Osteoblast (primary cell): ENCODE results near the gene LCN12. TPM values are rescaled to one million over a fixed set of nuclear protein-coding genes. Genes with fewer than 3 reads are reported as not detected.

Experiments
- DNase-seq: peaks from one replicate; pipeline ENCODE4 v3.0.0; 2011; ENCODE audit warnings: low spot score, mixed read lengths; ENCODE audit not compliant: insufficient read length; ENCODE audit errors: missing footprints
- H2AFZ ChIP-seq: 2 replicates; pipeline ENCODE4 v1.6.0; 2011; ENCODE audit warnings: mild to moderate bottlenecking, low read length
- H3K27ac ChIP-seq: 2 replicates; pipeline ENCODE4 v1.5.1; 2011; ENCODE audit warnings: mild to moderate bottlenecking, low read depth, low read length, moderate library complexity
- H3K27me3 ChIP-seq: 2 replicates; pipeline ENCODE4 v1.6.0; 2012; ENCODE audit warnings: mild to moderate bottlenecking, control low read depth, inconsistent platforms, low read length, moderate library complexity; ENCODE audit not compliant: insufficient read depth
- H3K36me3 ChIP-seq: 2 replicates; pipeline ENCODE4 v1.5.1; 2011; ENCODE audit warnings: mild to moderate bottlenecking, low read length, control low read depth, moderate library complexity; ENCODE audit not compliant: insufficient read depth
- H3K4me1 ChIP-seq: 2 replicates; pipeline ENCODE4 v1.5.1; 2011; ENCODE audit warnings: mild to moderate bottlenecking, low read length, control low read depth, moderate library complexity; ENCODE audit not compliant: insufficient read depth
- H3K4me2 ChIP-seq: 2 replicates; pipeline ENCODE4 v1.6.0; 2011; ENCODE audit warnings: mild to moderate bottlenecking, low read length; ENCODE audit not compliant: insufficient read depth
- H3K4me3 ChIP-seq: fragments of 200-600 bp; sonication (generic); 3 replicates; pipeline ENCODE4 v1.5.1; 2012; ENCODE audit warnings: mild to moderate bottlenecking, low read length, inconsistent platforms; ENCODE audit not compliant: insufficient read depth
- H3K79me2 ChIP-seq: 2 replicates; pipeline ENCODE4 v1.6.0; 2012; ENCODE audit warnings: mild to moderate bottlenecking, low read length, control low read depth, inconsistent platforms; ENCODE audit not compliant: insufficient read depth
- H3K9me3 ChIP-seq: 2 replicates; pipeline ENCODE4 v1.5.1; 2011; ENCODE audit warnings: low read depth, low read length, control low read depth
- H4K20me1 ChIP-seq: 2 replicates; pipeline ENCODE4 v1.6.0; 2012; ENCODE audit warnings: mild to moderate bottlenecking, low read length, control low read depth; ENCODE audit not compliant: insufficient read depth
- total RNA-seq: library from RNA; depleted of rRNA; stranded (reverse); fragments of >200 nt; gene quantifications from 2 replicates; pipeline ENCODE4 v1.2.3, GENCODE V29; 2012
- TF ChIP-seq, protein P1 (sequence below): IDR thresholded peaks from 2 replicates; pipeline ENCODE4 v1.5.1; 2011; ENCODE audit warnings: mild to moderate bottlenecking, low read depth, low read length, moderate library complexity; ENCODE audit errors: extremely low read depth

The LCN12 gene
- total RNA-seq, 1 donor: not detected

DNA sequence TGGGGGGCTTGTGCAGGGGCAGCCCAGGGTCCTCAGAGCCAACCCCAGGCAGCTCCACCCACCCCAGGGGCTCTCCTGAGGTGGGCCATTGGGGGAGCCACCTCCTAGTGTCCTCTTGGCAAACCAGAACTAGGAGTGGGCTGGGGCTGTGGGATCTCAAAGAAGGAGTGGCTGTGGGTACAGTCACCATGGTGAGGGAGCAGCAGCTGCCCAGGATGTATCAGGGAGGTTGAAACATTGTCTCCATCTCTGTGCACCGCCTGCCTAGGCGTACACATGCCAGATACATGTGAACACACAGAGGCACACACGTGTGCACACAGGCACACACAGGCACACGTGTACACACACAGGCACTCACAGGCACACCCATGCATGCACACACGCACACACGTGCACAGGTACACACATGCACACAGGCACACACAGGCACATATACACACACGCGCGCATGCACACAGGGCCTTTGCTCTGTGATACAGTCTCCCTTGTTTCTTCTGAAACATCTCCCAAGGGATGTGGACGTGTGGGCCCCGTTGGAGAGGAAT is 10.7 kb downstream of the LCN12 start:
- no peak for DNase-seq
- TF ChIP-seq, protein P1, sequence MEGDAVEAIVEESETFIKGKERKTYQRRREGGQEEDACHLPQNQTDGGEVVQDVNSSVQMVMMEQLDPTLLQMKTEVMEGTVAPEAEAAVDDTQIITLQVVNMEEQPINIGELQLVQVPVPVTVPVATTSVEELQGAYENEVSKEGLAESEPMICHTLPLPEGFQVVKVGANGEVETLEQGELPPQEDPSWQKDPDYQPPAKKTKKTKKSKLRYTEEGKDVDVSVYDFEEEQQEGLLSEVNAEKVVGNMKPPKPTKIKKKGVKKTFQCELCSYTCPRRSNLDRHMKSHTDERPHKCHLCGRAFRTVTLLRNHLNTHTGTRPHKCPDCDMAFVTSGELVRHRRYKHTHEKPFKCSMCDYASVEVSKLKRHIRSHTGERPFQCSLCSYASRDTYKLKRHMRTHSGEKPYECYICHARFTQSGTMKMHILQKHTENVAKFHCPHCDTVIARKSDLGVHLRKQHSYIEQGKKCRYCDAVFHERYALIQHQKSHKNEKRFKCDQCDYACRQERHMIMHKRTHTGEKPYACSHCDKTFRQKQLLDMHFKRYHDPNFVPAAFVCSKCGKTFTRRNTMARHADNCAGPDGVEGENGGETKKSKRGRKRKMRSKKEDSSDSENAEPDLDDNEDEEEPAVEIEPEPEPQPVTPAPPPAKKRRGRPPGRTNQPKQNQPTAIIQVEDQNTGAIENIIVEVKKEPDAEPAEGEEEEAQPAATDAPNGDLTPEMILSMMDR: no peak
- H2AFZ ChIP-seq: no peak overlapping the region
- no peaks in the 10 kb centered on the region for H3K9me3 ChIP-seq
- H3K27ac ChIP-seq: no peak overlapping the region
- H3K27me3 ChIP-seq: peaks cover 2% of the 10 kb centered on the region
- H3K36me3 ChIP-seq: no peaks in the 10 kb centered on the region
- no peaks in the 10 kb centered on the region for H3K79me2 ChIP-seq
- no peak overlapping the region for H3K4me2 ChIP-seq
- no peaks in the 10 kb centered on the region for H3K4me1 ChIP-seq
- no peaks in the 10 kb centered on the region for H4K20me1 ChIP-seq
- H3K4me3 ChIP-seq: no peak overlapping the region

DNA sequence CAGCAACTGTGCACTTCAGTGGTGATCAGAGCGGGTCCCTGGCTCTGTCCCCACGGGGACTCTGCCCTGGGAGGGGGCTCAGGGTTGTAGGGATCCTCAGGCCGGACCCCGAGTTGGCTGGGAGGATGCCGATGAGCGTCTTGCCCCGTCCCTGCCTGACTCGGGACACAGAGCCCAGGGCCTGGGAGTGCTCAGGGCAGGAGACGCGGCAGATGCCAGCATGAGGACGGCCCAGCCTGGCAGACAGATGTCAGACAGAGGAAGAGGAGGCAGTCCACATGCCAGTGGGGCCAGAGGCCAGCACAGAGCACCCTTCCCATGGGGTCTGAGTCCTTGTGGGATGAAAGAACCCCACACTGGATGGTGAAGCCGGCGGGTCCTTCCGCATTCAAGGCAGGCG is 11.3 kb downstream of the LCN12 start:
- TF ChIP-seq, protein P1: no peak
- no peak overlapping the region for H2AFZ ChIP-seq
- H4K20me1 ChIP-seq: no peaks in the 10 kb centered on the region
- no peak overlapping the region for H3K4me3 ChIP-seq
- no peak overlapping the region for H3K4me2 ChIP-seq
- H3K4me1 ChIP-seq: no peaks in the 10 kb centered on the region
- H3K27ac ChIP-seq: no peak overlapping the region
- H3K36me3 ChIP-seq: no peaks in the 10 kb centered on the region
- H3K9me3 ChIP-seq: no peaks in the 10 kb centered on the region
- H3K79me2 ChIP-seq: no peaks in the 10 kb centered on the region
- no peak for DNase-seq
- H3K27me3 ChIP-seq: peaks cover 2% of the 10 kb centered on the region

DNA sequence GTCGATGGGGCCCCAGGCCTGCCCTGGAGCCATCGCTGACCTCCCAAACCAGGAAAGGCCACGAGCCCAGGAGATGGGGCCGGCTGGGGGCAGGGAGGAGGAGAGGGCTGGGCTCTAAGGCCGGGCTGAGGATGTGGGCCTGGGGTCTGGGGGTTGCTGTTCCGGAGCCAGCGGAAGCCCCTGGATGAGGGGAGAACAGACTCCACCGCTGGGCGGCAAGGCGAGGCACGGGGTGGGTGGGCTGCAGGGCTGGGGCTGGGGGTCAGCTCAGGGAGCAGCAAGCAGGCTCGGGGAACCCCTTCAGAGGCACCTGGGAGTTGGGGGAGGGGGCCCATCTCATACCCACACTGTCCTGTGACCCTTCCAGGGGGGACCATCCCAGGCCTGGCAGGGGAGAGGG is 11.7 kb downstream of the LCN12 start:
- Histone ChIP-seq H3K4me2 (no peak overlapping the region), H3K9me3 (no peaks in the 10 kb centered on the region), H2AFZ (no peak overlapping the region), H3K4me1 (no peaks in the 10 kb centered on the region), H3K27me3 (peaks cover 2% of the 10 kb centered on the region), H3K27ac (no peak overlapping the region), H4K20me1 (no peaks in the 10 kb centered on the region), H3K36me3 (no peaks in the 10 kb centered on the region), H3K4me3 (no peak overlapping the region), H3K79me2 (no peaks in the 10 kb centered on the region)
- TF ChIP-seq, protein P1: no peak
- DNase-seq: no peak

DNA sequence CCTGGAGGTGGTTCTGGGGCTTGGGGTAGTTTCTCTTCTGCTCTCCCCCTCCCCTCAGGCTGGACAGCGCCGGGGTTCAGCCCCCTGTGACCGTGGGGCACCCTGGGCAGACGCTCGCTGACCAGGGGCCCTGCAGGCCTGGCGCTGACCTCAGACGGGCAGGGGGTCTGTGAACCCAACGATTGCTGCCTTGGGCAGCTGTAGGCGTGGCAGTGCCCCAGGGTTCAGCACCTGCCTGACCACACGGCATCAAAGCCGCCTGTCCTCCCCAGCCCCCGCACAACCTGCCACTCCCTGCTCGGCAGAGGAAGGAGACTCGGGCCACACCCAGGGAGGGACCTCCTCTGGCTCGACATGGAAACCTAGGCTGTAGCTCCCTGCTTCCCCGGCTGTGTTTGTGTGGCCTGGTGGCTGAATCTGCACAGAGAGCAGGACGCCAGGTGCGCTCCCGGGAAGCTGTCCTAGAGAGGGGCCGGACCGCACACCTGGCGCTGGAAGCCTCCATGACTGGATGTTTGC is 12.2 kb downstream of the LCN12 start:
- Histone ChIP-seq H3K27me3 (peaks cover 2% of the 10 kb centered on the region), H3K4me1 (no peaks in the 10 kb centered on the region), H2AFZ (no peak overlapping the region), H3K4me2 (no peak overlapping the region), H3K27ac (no peak overlapping the region), H3K9me3 (no peaks in the 10 kb centered on the region), H3K4me3 (no peak overlapping the region), H3K36me3 (no peaks in the 10 kb centered on the region), H4K20me1 (no peaks in the 10 kb centered on the region), H3K79me2 (no peaks in the 10 kb centered on the region)
- TF ChIP-seq, protein P1: no peak
- no peak for DNase-seq
